SJCRH30 (cell line): ENCODE data around the gene UQCC5. TPM values are rescaled to one million over a fixed set of nuclear protein-coding genes. Genes with fewer than 3 reads are reported as not detected.

Experiments
- DNase-seq, 2 experiments: peaks; one replicate each; pipeline ENCODE4 v3.0.0-alpha.2; 2015 to 2020
- H3K27ac ChIP-seq: fragments of 250-450 bp; sonication (Bioruptor Pico); 2 replicates; pipeline ENCODE4 v1.5.1; 2020; ENCODE audit warnings: mild to moderate bottlenecking, moderate library complexity
- H3K27me3 ChIP-seq: fragments of 250-450 bp; sonication (Bioruptor Pico); 2 replicates; pipeline ENCODE4 v1.5.1; 2020; ENCODE audit warnings: mild to moderate bottlenecking, moderate library complexity
- H3K36me3 ChIP-seq: fragments of 250-450 bp; sonication (Bioruptor Pico); 2 replicates; pipeline ENCODE4 v1.5.1; 2020; ENCODE audit warnings: mild to moderate bottlenecking, moderate library complexity
- H3K4me1 ChIP-seq: fragments of 250-450 bp; sonication (Bioruptor Pico); 2 replicates; pipeline ENCODE4 v1.5.1; 2020; ENCODE audit warnings: mild to moderate bottlenecking, moderate library complexity
- H3K4me3 ChIP-seq: fragments of 250-450 bp; sonication (Bioruptor Pico); 2 replicates; pipeline ENCODE4 v1.5.1; 2020; ENCODE audit warnings: mild to moderate bottlenecking, moderate library complexity
- H3K9me3 ChIP-seq: fragments of 250-450 bp; sonication (Bioruptor Pico); replicated peaks from 2 replicates; pipeline ENCODE4 v1.5.1; 2020; ENCODE audit warnings: mild to moderate bottlenecking, moderate library complexity
- total RNA-seq: library from RNA; depleted of rRNA; stranded (reverse); fragments of >200 nt; shearing (Covaris generic); gene quantifications from 2 replicates; pipeline ENCODE4 v1.2.3, GENCODE V29; 2014

The UQCC5 gene
- total RNA-seq, 1 experiment from 2014 or later = 12.7 TPM

DNA sequence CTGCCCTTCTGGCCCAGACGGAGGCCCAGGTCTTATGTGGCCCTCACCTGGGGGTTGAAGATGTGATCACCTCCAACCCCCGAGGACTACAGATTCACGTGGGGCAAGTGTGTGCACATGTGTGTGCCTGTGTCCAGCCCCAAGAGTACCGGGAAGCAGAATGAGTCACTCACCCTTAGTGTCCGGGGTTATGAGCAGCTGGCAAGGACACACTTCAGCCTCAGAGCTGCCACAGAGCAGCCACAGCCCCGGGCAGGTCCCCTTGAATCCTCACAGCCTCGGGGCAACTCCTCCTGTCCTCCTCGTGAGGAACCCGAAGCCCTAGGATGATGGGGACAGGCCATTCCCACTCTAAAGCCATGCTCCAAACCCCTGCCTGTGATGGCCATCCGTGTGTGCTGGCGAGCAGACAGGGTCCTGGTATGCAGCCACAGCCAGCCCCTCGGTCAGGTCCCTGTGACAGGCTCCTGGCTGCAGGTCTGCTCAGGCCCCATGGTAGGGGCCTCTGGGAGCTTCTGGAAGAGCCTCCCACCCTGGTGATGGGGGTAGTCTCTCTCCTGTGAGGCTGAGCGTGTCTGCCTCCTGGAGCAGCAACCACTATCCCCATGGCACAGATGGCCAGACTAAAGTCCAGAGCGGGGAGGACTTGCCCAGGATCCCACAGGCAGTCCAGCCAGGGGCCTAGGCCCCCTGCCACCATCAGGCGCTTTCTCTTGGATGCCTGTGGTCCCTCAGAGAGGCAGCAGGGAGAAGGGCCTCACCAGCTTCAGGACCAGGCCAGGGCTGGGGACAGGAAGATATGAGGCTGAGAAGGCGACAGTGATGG, 40.4 kb upstream of the UQCC5 start:
- Histone ChIP-seq H3K27me3 (no peaks in the 10 kb centered on the region), H3K4me1 (no peaks in the 10 kb centered on the region), H3K9me3 (no peaks in the 10 kb centered on the region), H3K4me3 (no peak overlapping the region), H3K36me3 (peaks cover 8% of the 10 kb centered on the region; the same call in 1 of the 2 replicates), H3K27ac (no peak overlapping the region)
- DNase-seq = peak; percentile 44 to 57

DNA sequence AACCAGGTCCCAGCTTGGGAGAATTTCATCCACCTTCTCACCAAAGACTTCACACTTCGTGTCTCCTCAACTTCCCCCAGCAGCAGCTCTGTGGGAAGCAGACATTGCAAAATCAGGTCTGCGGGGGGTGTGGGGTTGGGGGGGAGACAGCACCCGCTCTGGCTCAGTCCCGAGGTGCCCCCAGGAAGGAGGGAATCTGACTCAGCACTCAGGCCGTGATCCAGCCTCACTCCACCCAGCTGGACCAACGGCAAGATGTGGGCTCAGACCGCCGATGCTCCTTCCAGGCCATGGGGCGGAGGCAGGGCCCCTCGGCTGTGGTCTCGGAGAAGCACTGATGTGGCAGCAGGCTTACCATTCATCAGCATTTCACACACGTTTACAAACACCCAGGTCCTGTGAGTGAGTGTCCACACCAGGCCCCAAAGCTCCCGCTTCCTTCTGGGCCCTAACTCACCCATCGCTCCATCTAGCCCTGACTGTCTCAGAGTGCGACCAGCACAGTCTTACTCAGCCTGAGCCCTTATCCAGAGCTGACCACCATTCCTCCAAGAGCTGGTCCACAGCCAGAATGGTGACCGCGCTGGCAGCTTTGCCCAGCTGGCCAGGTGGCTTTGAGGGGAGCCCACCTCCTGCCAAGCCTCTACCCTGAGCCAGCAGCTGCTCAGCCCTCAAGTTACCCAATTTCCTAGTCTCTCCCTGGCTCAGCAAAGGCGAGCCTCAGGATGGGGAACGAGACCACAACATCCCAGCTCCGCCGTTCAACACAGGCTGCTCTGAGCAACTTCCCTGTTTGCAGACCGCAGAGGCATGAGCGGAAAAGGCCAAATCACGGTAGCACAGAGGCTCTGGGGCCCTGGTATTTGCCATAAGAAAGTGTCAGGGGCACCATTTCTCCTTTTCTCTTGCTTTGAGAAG, 38.0 kb upstream of the UQCC5 start:
- Histone ChIP-seq H3K4me3 (no peak overlapping the region), H3K4me1 (no peaks in the 10 kb centered on the region), H3K9me3 (no peaks in the 10 kb centered on the region), H3K27ac (no peak overlapping the region), H3K36me3 (no peaks in the 10 kb centered on the region), H3K27me3 (no peaks in the 10 kb centered on the region; the same call in 1 of the 2 replicates)
- peak in 1 of 2 experiments; percentile 33 for DNase-seq

DNA sequence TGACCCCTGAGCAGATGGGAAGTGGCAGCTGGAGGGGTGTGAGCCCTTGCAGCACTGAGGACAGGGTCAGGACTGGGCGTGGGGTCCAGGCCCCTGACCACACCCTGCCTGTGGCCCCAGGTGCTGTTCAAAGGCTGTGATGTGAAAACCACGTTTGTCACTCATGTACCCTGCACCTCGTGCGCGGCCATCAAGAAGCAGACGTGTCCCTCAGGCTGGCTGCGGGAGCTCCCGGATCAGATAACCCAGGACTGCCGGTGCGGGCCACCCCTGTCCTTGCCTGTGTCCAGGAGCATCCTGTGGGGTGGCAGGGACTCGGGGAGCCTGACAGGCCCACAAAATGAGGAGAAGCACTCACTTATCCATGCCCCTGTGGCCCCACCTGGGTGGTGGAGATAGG, 35.4 kb upstream of the UQCC5 start:
- no peak overlapping the region for H3K27ac ChIP-seq
- no peaks in the 10 kb centered on the region; the same call in none of the 2 replicates for H3K27me3 ChIP-seq
- H3K4me3 ChIP-seq = no peak overlapping the region
- no peaks in the 10 kb centered on the region for H3K36me3 ChIP-seq
- H3K9me3 ChIP-seq = no peaks in the 10 kb centered on the region
- H3K4me1 ChIP-seq = peaks cover under 1% of the 10 kb centered on the region; the same call in 1 of the 2 replicates
- DNase-seq = no peak

DNA sequence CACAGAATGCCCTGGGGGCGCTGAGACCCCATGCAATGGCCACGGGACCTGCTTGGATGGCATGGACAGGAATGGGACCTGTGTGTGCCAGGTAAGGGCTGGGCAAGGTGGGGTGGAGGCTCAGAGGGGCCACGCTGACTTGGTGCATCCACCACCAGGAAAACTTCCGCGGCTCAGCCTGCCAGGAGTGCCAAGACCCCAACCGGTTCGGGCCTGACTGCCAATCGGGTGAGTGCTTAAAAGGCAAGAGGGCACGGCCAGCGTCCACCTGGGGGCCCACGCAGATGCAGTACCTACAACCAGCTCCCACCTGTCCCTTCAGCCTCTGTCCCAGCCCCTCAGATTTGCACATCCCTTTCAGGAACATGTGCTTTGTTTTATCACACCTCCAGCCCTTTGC, 34.4 kb upstream of the UQCC5 start:
- no peaks in the 10 kb centered on the region for H3K9me3 ChIP-seq
- no peaks in the 10 kb centered on the region for H3K36me3 ChIP-seq
- no peak overlapping the region for H3K27ac ChIP-seq
- H3K27me3 ChIP-seq = no peaks in the 10 kb centered on the region; the same call in none of the 2 replicates
- no peak overlapping the region for H3K4me3 ChIP-seq
- no peak for DNase-seq
- peaks cover 10% of the 10 kb centered on the region for H3K4me1 ChIP-seq

DNA sequence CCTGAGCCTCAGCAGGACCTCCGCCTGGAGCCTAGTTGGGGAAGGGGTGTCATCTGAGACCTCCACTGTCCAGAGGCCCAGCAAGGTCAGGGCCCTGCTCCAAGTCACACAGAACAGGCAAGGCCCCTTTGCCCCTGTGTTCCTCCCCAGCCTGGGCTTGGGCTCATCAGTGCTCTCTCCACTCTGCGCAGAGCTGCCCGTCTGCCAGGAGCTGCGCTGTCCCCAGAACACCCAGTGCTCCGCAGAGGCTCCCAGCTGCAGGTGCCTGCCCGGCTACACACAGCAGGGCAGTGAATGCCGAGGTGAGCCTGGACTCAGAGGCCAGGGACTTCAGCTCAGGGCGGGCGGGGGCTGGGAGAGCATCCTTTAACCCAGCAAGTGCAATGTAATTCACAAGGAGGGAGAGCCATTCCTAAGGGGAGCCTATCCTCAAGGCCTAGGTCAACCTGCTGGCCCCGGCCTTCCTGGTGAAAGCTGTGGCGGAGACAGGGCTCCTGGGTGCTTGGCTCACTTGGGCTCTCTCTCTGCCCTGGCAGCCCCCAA, 33.5 kb upstream of the UQCC5 start:
- no peak overlapping the region for H3K4me3 ChIP-seq
- no peaks in the 10 kb centered on the region for H3K36me3 ChIP-seq
- no peak overlapping the region for H3K27ac ChIP-seq
- no peak for DNase-seq
- no peaks in the 10 kb centered on the region; the same call in none of the 2 replicates for H3K27me3 ChIP-seq
- H3K9me3 ChIP-seq = no peaks in the 10 kb centered on the region
- H3K4me1 ChIP-seq = peaks cover 12% of the 10 kb centered on the region

DNA sequence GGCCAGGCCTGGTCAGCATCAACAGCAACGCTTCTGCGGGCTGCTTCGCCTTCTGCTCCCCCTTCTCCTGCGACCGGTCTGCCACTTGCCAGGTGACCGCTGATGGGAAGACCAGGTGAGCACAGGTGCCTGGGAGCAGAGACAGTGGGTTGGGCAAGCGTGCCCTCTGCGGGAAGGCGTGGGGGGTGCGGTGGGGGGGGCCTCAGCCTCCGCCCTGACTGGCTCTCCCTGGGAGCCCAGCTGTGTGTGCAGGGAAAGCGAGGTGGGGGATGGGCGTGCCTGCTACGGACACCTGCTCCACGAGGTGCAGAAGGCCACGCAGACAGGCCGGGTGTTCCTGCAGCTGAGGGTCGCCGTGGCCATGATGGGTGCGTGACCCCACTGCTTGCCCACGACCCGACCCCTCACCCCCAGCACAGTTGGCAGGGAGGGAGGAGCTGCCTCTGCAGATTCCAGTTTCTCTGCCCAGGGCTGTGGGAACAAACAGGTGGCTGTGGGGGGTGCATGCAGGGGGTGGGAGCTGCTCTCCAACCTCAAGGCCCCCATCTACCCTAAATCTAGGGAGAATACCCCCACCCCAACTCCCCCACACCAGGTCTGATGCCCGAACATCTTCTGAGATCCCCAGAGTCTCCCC, 32.5 kb upstream of the UQCC5 start:
- H3K9me3 ChIP-seq = no peaks in the 10 kb centered on the region
- no peak overlapping the region for H3K27ac ChIP-seq
- H3K27me3 ChIP-seq = no peaks in the 10 kb centered on the region; the same call in none of the 2 replicates
- no peak overlapping the region for H3K4me3 ChIP-seq
- H3K36me3 ChIP-seq = no peaks in the 10 kb centered on the region
- DNase-seq = no peak
- peaks cover 12% of the 10 kb centered on the region for H3K4me1 ChIP-seq

DNA sequence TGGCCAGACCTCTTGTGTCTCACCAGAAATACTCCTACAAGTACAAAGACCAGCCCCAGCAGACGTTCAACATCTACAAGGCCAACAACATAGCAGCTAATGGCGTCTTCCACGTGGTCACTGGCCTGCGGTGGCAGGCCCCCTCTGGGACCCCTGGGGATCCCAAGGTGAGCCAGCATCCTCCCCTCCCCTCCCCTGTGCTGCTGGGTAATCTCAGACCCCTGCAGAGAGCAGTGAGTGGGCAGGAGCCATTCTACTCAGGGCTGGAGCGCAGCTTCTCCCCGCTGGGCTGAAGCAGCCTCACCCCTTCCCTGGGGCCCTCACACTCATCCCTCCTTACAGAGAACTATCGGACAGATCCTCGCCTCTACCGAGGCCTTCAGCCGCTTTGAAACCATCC, 31.4 kb upstream of the UQCC5 start:
- Histone ChIP-seq H3K9me3 (no peaks in the 10 kb centered on the region), H3K4me3 (no peak overlapping the region), H3K27me3 (peaks cover 3% of the 10 kb centered on the region), H3K4me1 (peaks cover 12% of the 10 kb centered on the region), H3K36me3 (no peaks in the 10 kb centered on the region), H3K27ac (no peak overlapping the region)
- no peak for DNase-seq

DNA sequence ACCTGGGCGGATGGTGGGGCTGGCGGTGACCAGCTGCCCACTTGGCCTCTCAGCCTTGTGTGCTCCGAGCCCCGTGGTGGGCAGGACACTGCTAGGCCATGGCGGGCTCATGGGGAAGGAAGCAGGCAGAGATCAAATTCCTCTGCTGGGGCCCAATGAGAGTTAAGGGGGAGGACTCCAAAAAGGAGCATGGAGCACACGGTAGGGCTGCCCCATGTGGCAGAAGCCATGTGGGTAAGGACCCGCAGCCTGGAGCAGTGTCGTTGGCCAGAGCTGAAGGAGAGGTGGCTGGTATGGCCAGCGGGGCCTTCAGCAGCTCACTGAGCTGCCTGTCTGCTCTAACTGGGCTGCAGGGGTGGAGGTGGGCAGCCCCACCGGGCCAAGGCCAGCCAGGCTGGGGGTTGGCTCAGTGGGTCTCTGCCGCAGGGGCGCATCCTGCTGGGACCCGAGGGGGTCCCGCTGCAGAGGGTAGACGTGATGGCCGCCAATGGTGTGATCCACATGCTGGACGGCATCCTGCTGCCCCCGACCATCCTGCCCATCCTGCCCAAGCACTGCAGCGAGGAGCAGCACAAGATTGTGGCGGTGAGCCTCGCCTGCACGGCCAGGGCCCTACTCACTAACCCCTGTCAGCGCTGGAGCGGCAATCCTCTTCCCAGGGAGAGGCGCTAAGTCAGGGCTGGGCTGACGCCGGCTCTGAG, 30.0 kb upstream of the UQCC5 start:
- no peak overlapping the region for H3K27ac ChIP-seq
- peaks cover 7% of the 10 kb centered on the region for H3K27me3 ChIP-seq
- no peaks in the 10 kb centered on the region for H3K36me3 ChIP-seq
- DNase-seq = peak; percentile 27 to 41
- H3K4me1 ChIP-seq = peaks cover 12% of the 10 kb centered on the region
- no peaks in the 10 kb centered on the region for H3K9me3 ChIP-seq
- H3K4me3 ChIP-seq = no peak overlapping the region

DNA sequence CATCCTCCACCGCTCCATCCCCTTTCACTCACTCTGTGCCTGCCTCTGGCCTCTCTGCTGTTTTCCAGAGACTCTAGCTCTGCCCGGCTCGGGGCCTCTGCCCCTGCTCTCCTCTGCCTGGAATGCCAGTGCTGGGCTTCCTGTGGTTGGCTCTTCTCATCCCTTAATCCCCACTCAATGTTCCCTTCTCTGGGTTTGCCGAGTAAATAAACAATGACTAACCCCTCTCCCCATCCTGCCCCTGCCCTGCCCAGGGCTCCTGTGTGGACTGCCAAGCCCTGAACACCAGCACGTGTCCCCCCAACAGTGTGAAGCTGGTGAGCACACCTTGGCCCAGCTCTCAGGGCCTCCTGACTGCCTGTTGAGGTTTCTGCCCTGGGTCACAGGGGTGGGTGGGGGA, 29.0 kb upstream of the UQCC5 start:
- DNase-seq = peak; percentile 81 to 85
- Histone ChIP-seq H3K27me3 (peaks cover 17% of the 10 kb centered on the region), H3K9me3 (no peaks in the 10 kb centered on the region), H3K27ac (no peak overlapping the region), H3K36me3 (no peaks in the 10 kb centered on the region), H3K4me1 (peaks cover 12% of the 10 kb centered on the region), H3K4me3 (no peak overlapping the region)

DNA sequence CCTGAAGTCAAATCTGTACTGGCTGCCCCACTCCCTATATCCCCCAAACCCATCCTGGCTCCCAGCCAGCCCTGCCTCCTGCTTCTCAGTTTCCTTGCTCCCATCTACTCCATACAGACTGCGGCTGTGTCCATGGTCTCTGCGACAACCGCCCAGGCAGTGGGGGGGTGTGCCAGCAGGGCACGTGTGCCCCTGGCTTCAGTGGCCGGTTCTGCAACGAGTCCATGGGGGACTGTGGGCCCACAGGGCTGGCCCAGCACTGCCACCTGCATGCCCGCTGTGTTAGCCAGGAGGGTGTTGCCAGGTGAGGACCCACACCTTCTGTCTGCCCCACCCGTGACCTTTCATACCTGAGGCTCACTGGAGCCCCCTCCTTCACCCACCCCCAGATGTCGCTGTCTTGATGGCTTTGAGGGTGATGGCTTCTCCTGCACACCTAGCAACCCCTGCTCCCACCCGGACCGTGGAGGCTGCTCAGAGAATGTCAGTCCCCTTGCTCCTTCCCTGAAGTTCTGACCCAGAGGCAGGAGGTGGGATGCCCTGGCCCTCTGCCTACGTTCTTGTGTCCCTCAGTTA, 26.6 kb upstream of the UQCC5 start:
- DNase-seq = no peak
- no peak overlapping the region for H3K4me3 ChIP-seq
- no peaks in the 10 kb centered on the region for H3K36me3 ChIP-seq
- no peak overlapping the region for H3K27ac ChIP-seq
- H3K27me3 ChIP-seq = peaks cover 33% of the 10 kb centered on the region; the same call in 1 of the 2 replicates
- H3K4me1 ChIP-seq = peaks cover 12% of the 10 kb centered on the region
- no peaks in the 10 kb centered on the region for H3K9me3 ChIP-seq

DNA sequence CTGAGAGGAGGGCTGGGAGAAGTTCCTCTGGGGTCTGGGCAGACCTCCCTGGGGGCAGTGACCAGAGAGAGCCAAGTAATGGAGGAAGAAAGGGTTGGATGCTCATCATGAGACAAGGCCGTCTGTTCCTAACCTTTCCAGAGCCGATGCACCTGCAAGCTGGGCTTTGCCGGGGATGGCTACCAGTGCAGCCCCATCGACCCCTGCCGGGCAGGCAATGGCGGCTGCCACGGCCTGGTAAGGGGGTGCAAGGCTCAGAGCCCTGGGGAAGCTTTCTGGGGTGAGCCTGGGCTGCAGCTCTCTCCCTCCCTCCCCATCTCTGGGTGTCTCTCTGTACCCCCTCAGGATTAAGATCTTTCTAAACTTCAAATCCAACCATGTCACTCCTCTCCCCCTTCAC, 24.9 kb upstream of the UQCC5 start:
- Histone ChIP-seq H3K36me3 (no peaks in the 10 kb centered on the region), H3K27me3 (peaks cover 35% of the 10 kb centered on the region; the same call in 1 of the 2 replicates), H3K4me1 (peaks cover 8% of the 10 kb centered on the region), H3K27ac (no peak overlapping the region), H3K4me3 (no peak overlapping the region), H3K9me3 (no peaks in the 10 kb centered on the region)
- DNase-seq = no peak

DNA sequence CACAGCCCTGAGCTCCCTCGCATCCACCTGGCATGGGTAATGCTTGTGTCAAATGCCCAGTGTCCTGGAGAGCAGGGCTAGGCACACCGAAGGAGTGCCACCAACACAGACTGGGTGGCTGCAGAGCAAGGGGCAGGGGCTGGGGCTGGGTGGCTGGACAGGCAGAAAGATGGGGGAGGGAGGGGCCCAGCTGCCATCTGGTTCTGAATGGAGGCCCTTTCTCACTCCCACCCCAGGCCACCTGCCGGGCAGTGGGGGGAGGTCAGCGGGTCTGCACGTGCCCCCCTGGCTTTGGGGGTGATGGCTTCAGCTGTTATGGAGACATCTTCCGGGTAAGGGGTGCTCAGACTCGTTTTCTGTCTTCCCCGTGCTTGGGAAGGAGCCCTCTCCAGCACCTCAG, 24.3 kb upstream of the UQCC5 start:
- Histone ChIP-seq H3K27ac (no peak overlapping the region), H3K4me1 (peaks cover 2% of the 10 kb centered on the region), H3K27me3 (peaks cover 35% of the 10 kb centered on the region; the same call in 1 of the 2 replicates), H3K4me3 (no peak overlapping the region), H3K9me3 (no peaks in the 10 kb centered on the region), H3K36me3 (no peaks in the 10 kb centered on the region)
- DNase-seq = no peak

DNA sequence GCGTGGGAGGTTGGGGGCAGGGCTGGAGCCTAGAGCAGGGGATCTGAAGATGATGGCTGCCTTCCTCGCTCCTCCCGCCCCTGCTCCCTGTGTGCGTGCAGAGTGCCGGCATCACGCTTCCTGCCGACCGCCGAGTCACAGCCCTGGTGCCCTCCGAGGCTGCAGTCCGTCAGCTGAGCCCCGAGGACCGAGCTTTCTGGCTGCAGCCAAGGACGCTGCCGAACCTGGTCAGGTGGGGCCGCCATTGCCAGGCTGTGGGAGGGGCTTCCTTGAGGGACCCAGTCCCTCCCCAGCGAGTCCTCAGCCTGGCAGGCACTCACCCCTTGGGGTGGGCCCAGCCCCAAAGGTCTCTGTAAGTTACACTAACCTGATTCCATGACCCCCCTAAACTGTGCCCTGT, 23.7 kb upstream of the UQCC5 start:
- no peak overlapping the region for H3K4me3 ChIP-seq
- no peaks in the 10 kb centered on the region for H3K9me3 ChIP-seq
- H3K27ac ChIP-seq = no peak overlapping the region
- H3K27me3 ChIP-seq = peaks cover 35% of the 10 kb centered on the region; the same call in 1 of the 2 replicates
- no peak for DNase-seq
- no peaks in the 10 kb centered on the region; the same call in 1 of the 2 replicates for H3K4me1 ChIP-seq
- H3K36me3 ChIP-seq = no peaks in the 10 kb centered on the region
